Activated T-cell treated with anti-CD3 and anti-CD28 coated beads for 1 hour (primary cell): Measurements from ENCODE around the gene PRPF38A.

ENCODE experiments used
- DNase-seq: peaks from one replicate; pipeline ENCODE4 v3.0.0-alpha.2; 2020; ENCODE audit warnings: low read depth

Gene PRPF38A

DNA sequence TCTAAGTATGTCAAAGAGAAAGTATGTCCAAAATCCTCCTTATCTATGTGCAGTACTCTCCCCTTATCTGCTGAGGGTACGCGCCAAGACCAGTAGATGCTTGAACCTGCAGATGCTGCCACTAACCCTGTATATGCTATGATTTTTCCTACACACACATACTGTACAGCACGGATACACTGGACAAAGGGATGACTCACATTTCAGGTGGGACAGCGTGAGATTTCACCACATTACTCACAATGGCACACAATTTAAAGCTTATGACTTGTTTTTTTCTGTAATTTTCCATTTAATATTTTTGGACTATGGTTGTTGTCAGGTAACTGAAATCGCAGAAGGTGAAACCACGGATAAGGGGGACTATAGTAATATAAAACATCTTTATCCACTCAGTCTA is 4.3 kb upstream of the PRPF38A start:
- DNase-seq: no peak

GRCh38 chr1:52402860-52403240 is 1.6 kb upstream of the PRPF38A start:
- no peak for DNase-seq

- no peak for DNase-seq
Measured at GRCh38 chr1:52403566-52404115, 761 bp upstream of the PRPF38A start.

GRCh38 chr1:52404975-52405338 is 555 bp downstream of the PRPF38A start:
- DNase-seq: no peak

- no peak for DNase-seq
Measured at GRCh38 chr1:52413410-52413989, 9.1 kb downstream of the PRPF38A start.

DNA sequence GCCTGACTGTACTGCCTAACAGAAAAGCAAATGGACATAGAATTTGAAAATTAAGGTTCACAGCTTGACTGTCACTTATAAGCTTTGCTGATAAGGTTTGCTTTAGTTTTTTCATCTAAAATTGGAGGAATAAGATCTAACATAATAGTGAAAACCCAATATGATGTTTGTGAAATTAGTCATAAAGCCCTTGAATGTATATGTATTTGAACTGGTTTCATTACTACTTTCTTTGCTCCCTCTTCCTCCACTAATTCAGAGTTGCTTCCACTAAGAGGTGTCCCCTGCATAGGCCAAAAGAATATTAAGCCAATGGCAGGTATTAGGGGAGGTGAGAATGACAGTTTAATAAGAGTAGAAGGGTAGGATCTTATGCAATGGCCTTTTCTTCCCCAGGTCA is 10.5 kb downstream of the PRPF38A start:
- DNase-seq: no peak

GRCh38 chr1:52416811-52417210 is 12.4 kb downstream of the PRPF38A start:
- no peak for DNase-seq

DNA sequence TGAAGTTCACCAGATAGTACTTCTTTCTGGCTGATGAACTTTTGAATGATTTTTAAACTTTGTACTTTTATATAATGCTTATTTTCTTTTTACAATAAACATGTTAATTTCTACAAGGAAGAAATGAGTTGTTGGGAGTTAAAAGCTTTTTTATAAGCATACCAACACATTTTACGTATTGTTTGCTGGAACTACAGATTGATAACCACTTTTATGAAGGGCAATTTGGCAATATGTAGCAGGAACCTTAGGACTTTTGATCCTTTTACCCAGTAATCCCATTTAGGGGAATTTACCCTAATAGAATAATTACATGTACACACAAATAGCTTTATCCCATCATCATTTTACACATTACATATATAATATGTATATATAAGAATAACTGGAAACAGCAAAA is 16.3 kb downstream of the PRPF38A start:
- no peak for DNase-seq

DNA sequence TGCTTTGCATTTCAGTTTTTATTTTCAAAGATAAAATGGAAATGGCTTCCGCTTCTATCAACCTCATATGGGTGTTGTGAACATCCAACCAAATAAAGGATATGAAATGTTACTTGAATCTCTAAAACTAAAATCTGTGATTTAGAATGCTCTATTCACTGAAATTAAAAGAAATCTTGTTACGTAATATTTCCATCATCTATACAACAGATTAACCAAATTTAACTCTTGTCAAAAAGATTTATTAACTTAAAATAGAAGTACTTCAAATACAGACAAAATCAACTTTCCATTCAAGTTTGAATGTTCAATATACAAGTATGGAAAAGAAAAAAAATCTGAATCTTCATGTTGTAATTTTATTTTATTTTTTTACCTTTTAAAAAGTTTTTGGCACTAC is 18.7 kb downstream of the PRPF38A start:
- DNase-seq: no peak

DNA sequence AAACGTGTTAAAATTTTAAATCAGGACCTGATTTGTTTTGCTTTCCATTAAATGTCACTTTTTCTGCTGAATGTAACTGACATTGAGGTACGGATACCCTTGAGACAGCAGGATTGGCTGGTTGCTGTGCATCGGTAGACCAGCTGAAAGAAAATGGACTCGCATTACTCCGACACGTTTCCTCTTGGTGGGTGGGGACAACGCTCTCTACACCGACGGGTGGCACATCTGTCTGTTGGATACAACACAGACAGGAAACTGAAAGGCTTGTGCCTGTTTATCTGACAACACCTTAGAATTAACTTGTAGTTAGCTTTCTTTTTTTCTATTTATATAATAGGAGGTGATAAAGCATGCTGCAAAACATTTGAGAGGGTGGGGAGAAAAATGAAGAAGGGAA is 19.4 kb downstream of the PRPF38A start:
- DNase-seq: peak; percentile 53

DNA sequence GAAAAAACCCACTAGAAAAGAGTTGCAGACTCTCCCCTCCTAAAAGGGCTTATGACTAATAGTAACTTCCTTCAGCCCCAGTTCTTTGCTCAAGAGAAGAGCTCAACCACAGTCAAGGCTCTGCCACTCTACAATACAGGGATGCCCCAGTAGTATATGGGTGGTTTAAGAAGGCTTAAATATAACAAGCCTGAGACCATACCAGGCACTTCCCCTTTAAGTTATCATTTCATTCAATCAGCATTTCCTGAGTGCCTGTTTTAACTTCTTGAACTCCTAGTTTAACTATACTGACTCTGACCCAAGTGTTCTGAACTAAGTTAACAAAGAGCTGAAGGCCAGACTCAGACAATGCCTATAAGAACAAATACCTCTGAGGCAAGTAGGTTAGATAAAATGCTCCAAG is 19.8 kb downstream of the PRPF38A start:
- DNase-seq: peak; percentile 11

DNA sequence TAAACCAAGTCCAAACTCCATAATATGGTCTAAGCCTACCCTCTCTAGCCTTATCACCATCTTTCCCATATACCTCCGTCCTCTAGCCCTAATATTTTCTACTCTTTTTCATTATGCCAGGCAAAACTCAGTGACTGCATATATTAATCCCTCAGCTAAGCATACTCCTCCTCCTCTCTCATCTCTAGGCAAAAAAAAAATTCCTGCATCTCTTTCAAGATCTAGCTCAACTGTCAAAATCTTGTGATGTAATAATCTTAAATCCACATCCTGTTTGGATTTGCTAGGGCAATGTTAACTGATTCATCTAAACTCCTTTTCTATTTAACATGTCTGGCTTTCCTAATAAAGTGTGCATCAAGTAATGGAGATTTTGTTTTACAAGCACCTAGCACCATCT is 20.4 kb downstream of the PRPF38A start:
- DNase-seq: no peak

GRCh38 chr1:52426371-52426770 is 22.0 kb downstream of the PRPF38A start:
- DNase-seq: no peak

DNA sequence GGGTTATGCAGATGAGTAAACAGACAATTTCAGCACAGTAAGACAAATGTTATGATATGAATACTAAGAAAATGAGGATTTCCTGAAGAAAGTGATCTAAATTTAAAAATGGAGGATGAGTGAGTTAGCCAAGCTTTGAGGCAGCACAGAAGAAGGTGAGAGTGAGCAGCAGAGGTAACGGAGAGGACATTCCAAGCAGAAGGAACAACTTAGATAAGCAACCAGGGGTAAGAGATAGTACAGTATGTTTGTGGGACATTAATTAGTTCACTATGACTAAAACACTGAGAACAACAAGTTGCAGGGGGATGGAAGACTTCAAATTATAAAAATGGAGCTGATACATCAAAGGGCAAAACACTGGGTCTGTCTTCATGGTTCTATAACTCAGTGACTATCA is 22.8 kb downstream of the PRPF38A start:
- no peak for DNase-seq

GRCh38 chr1:52432807-52433206 is 28.4 kb downstream of the PRPF38A start:
- DNase-seq: no peak

- no peak for DNase-seq
Measured at GRCh38 chr1:52435211-52435610, 30.8 kb downstream of the PRPF38A start.

DNA sequence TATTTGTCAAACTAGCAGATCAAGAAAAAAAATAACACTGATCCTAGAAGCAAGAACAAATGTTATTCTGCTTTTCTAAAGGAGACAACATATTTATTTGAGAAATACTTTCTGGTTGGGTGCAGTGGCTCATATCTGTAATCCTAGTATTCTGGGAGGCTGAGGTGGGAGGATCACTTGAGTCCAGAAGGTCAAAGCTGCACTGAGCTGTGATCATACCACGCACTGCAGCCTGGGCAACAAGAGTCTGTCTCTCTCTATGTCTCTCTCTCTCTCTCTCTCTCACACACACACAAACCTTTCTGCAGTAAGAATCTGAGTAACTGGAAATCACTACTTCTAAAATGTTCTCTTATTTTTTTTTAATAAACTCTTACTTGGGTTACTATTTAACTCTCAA is 31.2 kb downstream of the PRPF38A start:
- no peak for DNase-seq

DNA sequence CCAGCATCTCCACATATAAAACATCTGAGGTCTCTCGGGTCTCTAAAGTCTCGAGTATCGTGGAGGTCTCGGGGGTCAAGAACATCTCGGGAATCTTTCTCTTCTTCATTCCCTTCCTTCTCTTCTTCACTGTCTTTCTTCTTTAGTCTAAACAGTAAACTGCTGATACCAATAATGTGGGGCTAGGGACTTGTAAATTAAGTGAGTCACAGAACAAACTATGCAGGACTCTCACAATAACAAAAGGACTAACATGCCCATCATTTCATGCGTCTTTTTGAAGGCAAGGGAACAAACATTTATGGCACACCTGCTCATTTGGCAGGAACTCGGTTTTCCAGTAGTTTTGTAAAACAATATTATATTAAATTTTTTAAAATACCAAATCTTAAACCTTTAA is 32.4 kb downstream of the PRPF38A start:
- no peak for DNase-seq

- no peak for DNase-seq
Measured at GRCh38 chr1:52439976-52440375, 35.6 kb downstream of the PRPF38A start.

DNA sequence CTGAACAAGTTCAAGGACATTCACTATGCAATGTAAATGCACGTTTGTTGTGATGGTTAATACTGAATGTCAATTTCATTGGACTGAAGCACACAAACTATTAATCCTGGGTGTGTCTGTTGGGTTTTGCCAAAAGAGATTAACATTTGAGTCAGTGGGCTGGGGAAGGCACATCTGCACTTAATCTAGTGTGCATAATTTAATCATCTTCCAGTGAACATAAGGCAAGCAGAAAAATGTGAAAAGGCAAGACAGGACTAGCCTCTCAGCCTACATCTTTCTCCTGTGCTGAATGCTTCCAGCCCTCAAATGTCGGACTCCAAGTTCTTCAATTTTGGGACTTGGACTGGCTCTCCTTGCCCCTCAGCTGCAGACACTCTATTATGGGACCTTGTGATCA is 40.1 kb downstream of the PRPF38A start:
- DNase-seq: no peak

- no peak for DNase-seq
Measured at GRCh38 chr1:52454127-52454526, 49.7 kb downstream of the PRPF38A start.

- DNase-seq: no peak
Measured at GRCh38 chr1:52454779-52455178, 50.4 kb downstream of the PRPF38A start.

- no peak for DNase-seq
Measured at GRCh38 chr1:52455686-52456085, 51.3 kb downstream of the PRPF38A start.

GRCh38 chr1:52460694-52461093 is 56.3 kb downstream of the PRPF38A start:
- no peak for DNase-seq

- DNase-seq: no peak
Measured at GRCh38 chr1:52461821-52462220, 57.4 kb downstream of the PRPF38A start.
